K562 (cell line): ENCODE data around the gene SYVN1. TPM values are rescaled to one million over a fixed set of nuclear protein-coding genes. Genes with fewer than 3 reads are reported as not detected.

ENCODE experiments used
- ATF1 ChIP-seq, 2 experiments: fragments of 450-650 bp in 1 of 2; IDR thresholded peaks; 2 replicates each; pipeline ENCODE4 v1.6.1; 2016; ENCODE audit warnings: missing compliant biosample characterization in 1 of 2, missing genetic modification characterization in 1 of 2
- HDAC1 ChIP-seq, 2 experiments: fragments of 450-650 bp; IDR thresholded peaks; 2 replicates each; pipeline ENCODE4 v1.6.1; 2016 to 2017; ENCODE audit warnings: inconsistent platforms in 1 of 2, mild to moderate bottlenecking in 1 of 2, moderate library complexity in 1 of 2
- L3MBTL2 ChIP-seq: fragments of 450-650 bp; IDR thresholded peaks from 2 replicates; pipeline ENCODE4 v1.6.1; 2016; ENCODE audit warnings: mild to moderate bottlenecking, moderate library complexity
- MAFF ChIP-seq: IDR thresholded peaks from 2 replicates; pipeline ENCODE4 v1.6.1; 2012; ENCODE audit warnings: low read length, improper control_type of control experiment
- MAFG ChIP-seq: fragments of 450-650 bp; conservative IDR thresholded peaks from 2 replicates; pipeline ENCODE4 v1.6.1; 2016; ENCODE audit warnings: missing genetic modification characterization, missing compliant biosample characterization
- MCM7 ChIP-seq, 2 experiments: fragments of 450-650 bp; IDR thresholded peaks; 2 replicates each; pipeline ENCODE4 v1.6.1; 2016 to 2018
- MYNN ChIP-seq, 2 experiments: sonication (generic); formaldehyde crosslinking in 1 of 2; IDR thresholded peaks; 2 replicates each; pipeline versions ENCODE4 v1.5.0 to v1.6.1; 2016 to 2020; ENCODE audit warnings: antibody characterized with exemption in 1 of 2, missing genetic modification reagents in 1 of 2
- PHTF2 ChIP-seq: fragments of 250-450 bp; sonication (Bioruptor Pico); IDR thresholded peaks from 2 replicates; pipeline ENCODE4 v1.5.0; 2021; ENCODE audit warnings: mild to moderate bottlenecking
- RFX1 ChIP-seq: fragments of 450-650 bp; IDR thresholded peaks from 2 replicates; pipeline ENCODE4 v1.6.1; 2016; ENCODE audit warnings: mild to moderate bottlenecking, moderate library complexity
- TFAM ChIP-seq: fragments of 250-450 bp; sonication (Bioruptor Pico); conservative IDR thresholded peaks from 2 replicates; pipeline ENCODE4 v1.5.0; 2021; ENCODE audit warnings: mild to moderate bottlenecking, moderate library complexity
- TSC22D4 ChIP-seq: fragments of 450-650 bp; IDR thresholded peaks from 2 replicates; pipeline ENCODE4 v1.6.1; 2016; ENCODE audit warnings: missing genetic modification characterization, missing biosample characterization, control low read depth
- ZNF23 ChIP-seq: fragments of 250-450 bp; sonication (Bioruptor Pico); IDR thresholded peaks from 2 replicates; pipeline ENCODE4 v1.4.0; 2020; ENCODE audit warnings: mild to moderate bottlenecking
- polyA plus RNA-seq, 8 experiments: library from polyadenylated mRNA; depleted of rRNA in 4 of 8; stranded (reverse) in 5 of 8; unstranded in 3 of 8; fragments of >200 nt; fragmentation: Nextera tagmentation in 2 of 8; fragmentation: Illumina TruSeq in 1 of 8; extraction: Ambion mirVana in 2 of 8; extraction: Trizol in 1 of 8; gene quantifications; 2 replicates each; pipeline versions ENCODE4 v1.2.1 to v1.2.3, GENCODE V29; 2011 to 2014; ENCODE audit warnings: inconsistent platforms in 1 of 8, missing spikeins in 1 of 8
- total RNA-seq, 7 experiments: library from RNA; depleted of rRNA in 6 of 7; stranded (reverse); fragments of >200 nt in 6 of 7; fragmentation: Illumina TruSeq in 2 of 7; extraction: Trizol in 2 of 7; gene quantifications; 2 replicates each; pipeline versions ENCODE4 v1.2.1 to v1.2.3, GENCODE V29; 2011 to 2021; ENCODE audit warnings: low replicate concordance in 1 of 7
- TF ChIP-seq, protein P1 (sequence below), 2 experiments: IDR thresholded peaks; 2 replicates each; pipeline ENCODE4 v1.6.1; 2011; ENCODE audit warnings: borderline replicate concordance in 1 of 2, control low read depth in 1 of 2, low read depth in 1 of 2, low read length in 1 of 2, mild to moderate bottlenecking in 1 of 2, mixed read lengths in 1 of 2, moderate library complexity in 1 of 2; ENCODE audit not compliant: insufficient read depth in 1 of 2, insufficient read length in 1 of 2, poor library complexity in 1 of 2, severe bottlenecking in 1 of 2; ENCODE audit errors: extremely low read depth in 1 of 2
- TF ChIP-seq, protein P2 (sequence below), 2 experiments: fragments of 450-650 bp; IDR thresholded peaks; 2 replicates each; pipeline ENCODE4 v1.6.1; 2018; ENCODE audit warnings: mild to moderate bottlenecking in 2 of 2, low read depth in 1 of 2; ENCODE audit not compliant: partially characterized antibody in 2 of 2
- TF ChIP-seq, protein P3 (sequence below): fragments of 250-450 bp; sonication (Bioruptor Pico); IDR thresholded peaks from 2 replicates; pipeline ENCODE4 v1.4.0; 2020; ENCODE audit warnings: mild to moderate bottlenecking, moderate library complexity, borderline replicate concordance
- TF ChIP-seq, protein P4 (sequence below): fragments of 250-450 bp; sonication (Bioruptor Pico); IDR thresholded peaks from 2 replicates; pipeline ENCODE4 v1.5.0; 2021

SYVN1 gene
- total and polyA plus RNA-seq, 9 of the 15 experiments (the other 6 are each of a cell fraction or from before 2014, with no cell fraction given): 0.41 to 47.4 (median 9.9) TPM

DNA sequence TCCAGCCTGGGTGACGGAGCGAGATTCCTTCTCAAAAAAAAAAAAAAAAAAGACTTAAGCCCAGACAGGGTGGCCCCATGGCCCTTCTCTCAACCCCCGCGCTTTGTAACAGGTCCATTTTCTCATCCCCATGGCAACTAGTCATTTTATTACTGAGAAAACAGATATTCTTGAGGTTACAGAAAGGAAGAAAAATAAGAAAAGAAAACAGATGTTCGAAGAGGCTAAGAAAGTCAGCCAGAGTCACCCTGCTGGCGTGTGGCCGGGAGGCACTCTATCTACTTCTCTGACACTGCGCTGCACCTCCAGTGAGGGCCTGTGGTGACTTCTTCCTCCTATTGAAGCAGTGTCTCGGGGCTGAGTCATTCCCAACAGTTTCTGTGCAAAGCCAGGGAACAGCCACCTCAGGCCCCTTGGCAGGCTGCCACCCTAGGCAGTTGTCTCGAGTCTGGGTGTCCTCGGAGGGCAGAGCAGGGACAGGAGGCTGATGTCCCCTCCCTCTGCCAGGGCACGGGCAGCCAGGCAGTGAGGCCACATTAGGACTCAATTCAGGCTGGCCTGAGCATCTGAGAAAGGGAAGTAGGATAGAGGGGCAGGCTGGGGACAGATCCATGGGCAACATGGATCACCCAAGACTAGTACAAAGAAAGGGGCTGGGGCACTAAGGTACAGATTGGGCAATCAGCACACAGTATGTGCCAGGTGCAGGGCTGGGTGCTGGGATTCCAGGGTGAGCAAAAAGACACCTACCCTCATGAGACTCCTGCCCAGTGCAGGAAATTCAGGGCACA is 16.4 kb upstream of the SYVN1 start (continued):
- TF ChIP-seq MAFG: peak; percentile 66; the same call in 1 of the 2 replicates
- TF ChIP-seq TSC22D4: no peak
- TF ChIP-seq MAFF: peak; percentile 66
- TF ChIP-seq, protein P1, sequence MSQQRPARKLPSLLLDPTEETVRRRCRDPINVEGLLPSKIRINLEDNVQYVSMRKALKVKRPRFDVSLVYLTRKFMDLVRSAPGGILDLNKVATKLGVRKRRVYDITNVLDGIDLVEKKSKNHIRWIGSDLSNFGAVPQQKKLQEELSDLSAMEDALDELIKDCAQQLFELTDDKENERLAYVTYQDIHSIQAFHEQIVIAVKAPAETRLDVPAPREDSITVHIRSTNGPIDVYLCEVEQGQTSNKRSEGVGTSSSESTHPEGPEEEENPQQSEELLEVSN (IDR thresholded peaks at IDR 0.05; ENCODE audit: borderline replicate concordance in 1 of 2, extremely low read depth in 1 of 2, insufficient read depth in 1 of 2, insufficient read length in 1 of 2, low read depth in 1 of 2, low read length in 1 of 2, poor library complexity in 1 of 2, severe bottlenecking in 1 of 2): no peak
- TF ChIP-seq TFAM (CRISPR knock-in tag): no peak
- TF ChIP-seq MYNN (IDR thresholded peaks at IDR 0.05): peak; percentile 81; the same call in 1 of the 2 replicates
- no peak for TF ChIP-seq MYNN (CRISPR knock-in tag; IDR thresholded peaks at IDR 0.05)
- TF ChIP-seq RFX1: peak; percentile 77
- TF ChIP-seq, protein P2, sequence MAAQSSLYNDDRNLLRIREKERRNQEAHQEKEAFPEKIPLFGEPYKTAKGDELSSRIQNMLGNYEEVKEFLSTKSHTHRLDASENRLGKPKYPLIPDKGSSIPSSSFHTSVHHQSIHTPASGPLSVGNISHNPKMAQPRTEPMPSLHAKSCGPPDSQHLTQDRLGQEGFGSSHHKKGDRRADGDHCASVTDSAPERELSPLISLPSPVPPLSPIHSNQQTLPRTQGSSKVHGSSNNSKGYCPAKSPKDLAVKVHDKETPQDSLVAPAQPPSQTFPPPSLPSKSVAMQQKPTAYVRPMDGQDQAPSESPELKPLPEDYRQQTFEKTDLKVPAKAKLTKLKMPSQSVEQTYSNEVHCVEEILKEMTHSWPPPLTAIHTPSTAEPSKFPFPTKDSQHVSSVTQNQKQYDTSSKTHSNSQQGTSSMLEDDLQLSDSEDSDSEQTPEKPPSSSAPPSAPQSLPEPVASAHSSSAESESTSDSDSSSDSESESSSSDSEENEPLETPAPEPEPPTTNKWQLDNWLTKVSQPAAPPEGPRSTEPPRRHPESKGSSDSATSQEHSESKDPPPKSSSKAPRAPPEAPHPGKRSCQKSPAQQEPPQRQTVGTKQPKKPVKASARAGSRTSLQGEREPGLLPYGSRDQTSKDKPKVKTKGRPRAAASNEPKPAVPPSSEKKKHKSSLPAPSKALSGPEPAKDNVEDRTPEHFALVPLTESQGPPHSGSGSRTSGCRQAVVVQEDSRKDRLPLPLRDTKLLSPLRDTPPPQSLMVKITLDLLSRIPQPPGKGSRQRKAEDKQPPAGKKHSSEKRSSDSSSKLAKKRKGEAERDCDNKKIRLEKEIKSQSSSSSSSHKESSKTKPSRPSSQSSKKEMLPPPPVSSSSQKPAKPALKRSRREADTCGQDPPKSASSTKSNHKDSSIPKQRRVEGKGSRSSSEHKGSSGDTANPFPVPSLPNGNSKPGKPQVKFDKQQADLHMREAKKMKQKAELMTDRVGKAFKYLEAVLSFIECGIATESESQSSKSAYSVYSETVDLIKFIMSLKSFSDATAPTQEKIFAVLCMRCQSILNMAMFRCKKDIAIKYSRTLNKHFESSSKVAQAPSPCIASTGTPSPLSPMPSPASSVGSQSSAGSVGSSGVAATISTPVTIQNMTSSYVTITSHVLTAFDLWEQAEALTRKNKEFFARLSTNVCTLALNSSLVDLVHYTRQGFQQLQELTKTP (IDR thresholded peaks at IDR 0.05; ENCODE audit: low read depth in 1 of 2, partially characterized antibody in 2 of 2): peak in 1 of 2 experiments; percentile 77
- TF ChIP-seq L3MBTL2: peak; percentile 38; the same call in 1 of the 2 replicates
- TF ChIP-seq ATF1 (CRISPR knock-in tag; IDR thresholded peaks at IDR 0.05): no peak
- peak; percentile 41 for TF ChIP-seq ATF1 (tag; IDR thresholded peaks at IDR 0.05)
- TF ChIP-seq, protein P3, sequence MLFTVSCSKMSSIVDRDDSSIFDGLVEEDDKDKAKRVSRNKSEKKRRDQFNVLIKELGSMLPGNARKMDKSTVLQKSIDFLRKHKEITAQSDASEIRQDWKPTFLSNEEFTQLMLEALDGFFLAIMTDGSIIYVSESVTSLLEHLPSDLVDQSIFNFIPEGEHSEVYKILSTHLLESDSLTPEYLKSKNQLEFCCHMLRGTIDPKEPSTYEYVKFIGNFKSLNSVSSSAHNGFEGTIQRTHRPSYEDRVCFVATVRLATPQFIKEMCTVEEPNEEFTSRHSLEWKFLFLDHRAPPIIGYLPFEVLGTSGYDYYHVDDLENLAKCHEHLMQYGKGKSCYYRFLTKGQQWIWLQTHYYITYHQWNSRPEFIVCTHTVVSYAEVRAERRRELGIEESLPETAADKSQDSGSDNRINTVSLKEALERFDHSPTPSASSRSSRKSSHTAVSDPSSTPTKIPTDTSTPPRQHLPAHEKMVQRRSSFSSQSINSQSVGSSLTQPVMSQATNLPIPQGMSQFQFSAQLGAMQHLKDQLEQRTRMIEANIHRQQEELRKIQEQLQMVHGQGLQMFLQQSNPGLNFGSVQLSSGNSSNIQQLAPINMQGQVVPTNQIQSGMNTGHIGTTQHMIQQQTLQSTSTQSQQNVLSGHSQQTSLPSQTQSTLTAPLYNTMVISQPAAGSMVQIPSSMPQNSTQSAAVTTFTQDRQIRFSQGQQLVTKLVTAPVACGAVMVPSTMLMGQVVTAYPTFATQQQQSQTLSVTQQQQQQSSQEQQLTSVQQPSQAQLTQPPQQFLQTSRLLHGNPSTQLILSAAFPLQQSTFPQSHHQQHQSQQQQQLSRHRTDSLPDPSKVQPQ (CRISPR knock-in tag): no peak
- TF ChIP-seq, protein P4, sequence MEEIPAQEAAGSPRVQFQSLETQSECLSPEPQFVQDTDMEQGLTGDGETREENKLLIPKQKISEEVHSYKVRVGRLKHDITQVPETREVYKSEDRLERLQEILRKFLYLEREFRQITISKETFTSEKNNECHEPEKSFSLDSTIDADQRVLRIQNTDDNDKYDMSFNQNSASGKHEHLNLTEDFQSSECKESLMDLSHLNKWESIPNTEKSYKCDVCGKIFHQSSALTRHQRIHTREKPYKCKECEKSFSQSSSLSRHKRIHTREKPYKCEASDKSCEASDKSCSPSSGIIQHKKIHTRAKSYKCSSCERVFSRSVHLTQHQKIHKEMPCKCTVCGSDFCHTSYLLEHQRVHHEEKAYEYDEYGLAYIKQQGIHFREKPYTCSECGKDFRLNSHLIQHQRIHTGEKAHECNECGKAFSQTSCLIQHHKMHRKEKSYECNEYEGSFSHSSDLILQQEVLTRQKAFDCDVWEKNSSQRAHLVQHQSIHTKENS (CRISPR knock-in tag): no peak
- peak in 1 of 2 experiments; percentile 40; a peak in 1 of 4 replicates for TF ChIP-seq HDAC1 (IDR thresholded peaks at IDR 0.05)
- no peak for TF ChIP-seq PHTF2 (CRISPR knock-in tag)
- no peak for TF ChIP-seq ZNF23 (CRISPR knock-in tag)
- TF ChIP-seq MCM7 (IDR thresholded peaks at IDR 0.05): no peak
